ENCODE data around the gene IVD.

The IVD gene

GRCh38 chr15:40405501-40406381 lies at the start of gene IVD:
IVD (plus strand) TSS chr15:40405795; CDS start chr15:40405828, 33 bp downstream.
- peak; percentile 83 for DNase-seq (ENCODE audit: low spot score)

- DNase-seq (ENCODE audit: low spot score), result no peak
Measured at GRCh38 chr15:40355976-40356585, 49.5 kb upstream of the IVD start.

GRCh38 chr15:40357246-40357645 lies 48.3 kb upstream of the IVD start:
- DNase-seq (ENCODE audit: low spot score), result no peak

- peak; percentile 88 for DNase-seq (ENCODE audit: low spot score)
Measured at GRCh38 chr15:40357723-40358470, 47.7 kb upstream of the IVD start, which contains the start of gene DISP2. DISP2 (plus strand) TSS chr15:40358219; CDS start chr15:40358322, 103 bp downstream.

GRCh38 chr15:40358471-40359353 lies 46.9 kb upstream of the IVD start:
- DNase-seq (ENCODE audit: low spot score), result peak; percentile 16

- DNase-seq (ENCODE audit: low spot score), result no peak
Measured at GRCh38 chr15:40360015-40360414, 45.6 kb upstream of the IVD start.

GRCh38 chr15:40361640-40362039 lies 44.0 kb upstream of the IVD start:
- no peak for DNase-seq (ENCODE audit: low spot score)

GRCh38 chr15:40363611-40364010 lies 42.0 kb upstream of the IVD start:
- DNase-seq (ENCODE audit: low spot score), result no peak

GRCh38 chr15:40364251-40364650 lies 41.3 kb upstream of the IVD start:
- no peak for DNase-seq (ENCODE audit: low spot score)

GRCh38 chr15:40365016-40365415 lies 40.6 kb upstream of the IVD start:
- DNase-seq (ENCODE audit: low spot score), result no peak

- DNase-seq (ENCODE audit: low spot score), result no peak
Measured at GRCh38 chr15:40365624-40366456, 39.8 kb upstream of the IVD start.

GRCh38 chr15:40366457-40367370 lies 38.9 kb upstream of the IVD start:
- no peak for DNase-seq (ENCODE audit: low spot score)

GRCh38 chr15:40367371-40367685 lies 38.3 kb upstream of the IVD start:
- no peak for DNase-seq (ENCODE audit: low spot score)

GRCh38 chr15:40367686-40368611 lies 37.6 kb upstream of the IVD start:
- DNase-seq (ENCODE audit: low spot score), result peak; percentile 91

- DNase-seq (ENCODE audit: low spot score), result no peak
Measured at GRCh38 chr15:40368719-40369473, 36.7 kb upstream of the IVD start.

- DNase-seq (ENCODE audit: low spot score), result no peak
Measured at GRCh38 chr15:40369474-40369869, 36.1 kb upstream of the IVD start.

- no peak for DNase-seq (ENCODE audit: low spot score)
Measured at GRCh38 chr15:40369971-40370370, 35.6 kb upstream of the IVD start.

- DNase-seq (ENCODE audit: low spot score), result no peak
Measured at GRCh38 chr15:40372981-40373380, 32.6 kb upstream of the IVD start.

Data from CD4-positive, alpha-beta T cell treated with Interleukin-6 at 100 ng/mL for 8 hours (primary cell).